ENCODE results near the gene KRT6C.

The KRT6C gene

DNA sequence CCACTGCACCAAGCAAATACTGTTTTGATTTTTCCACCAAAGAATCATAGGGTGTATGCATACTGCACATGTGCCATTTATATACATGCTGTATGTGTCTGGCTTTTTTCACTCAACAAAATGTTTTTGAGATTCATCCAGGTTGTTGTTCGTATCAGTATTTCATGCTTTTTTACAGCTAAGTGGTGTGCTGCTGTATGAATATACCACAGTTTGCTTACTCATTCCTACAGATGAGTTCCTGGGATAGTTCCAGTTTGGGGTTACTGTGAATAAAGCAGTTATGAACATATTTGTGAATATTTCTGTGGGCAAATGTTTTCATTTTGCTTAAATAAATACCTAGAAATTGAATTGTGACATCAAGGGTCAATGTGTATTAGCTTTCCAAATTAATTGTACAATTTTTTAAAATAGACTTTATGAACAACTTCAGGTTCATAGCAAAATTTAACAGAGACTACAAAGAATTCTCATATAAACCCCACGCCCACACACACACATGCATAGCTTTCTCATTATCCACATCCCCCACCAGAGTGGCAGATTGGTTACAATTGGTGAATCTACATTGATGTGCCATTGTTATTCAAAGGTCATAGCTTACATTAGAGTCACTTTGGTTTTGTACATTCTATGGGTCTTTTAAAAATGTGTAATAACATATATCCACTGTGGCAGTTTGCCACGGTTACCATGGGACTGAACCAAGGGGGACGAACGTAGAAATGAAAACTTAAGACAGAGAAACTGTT, 26.4 kb upstream of the KRT6C start:
- ChIA-PET POLR2A (no interaction called here), CTCF (interaction anchor here (0.7 kb wide), 1 partner anchor 551 kb away, joined by 3 read pairs; no protein-coding TSS in a partner anchor)
- no peak for DNase-seq (ENCODE audit: extremely low spot score)
- TF ChIP-seq ARNT (IDR thresholded peaks at IDR 0.05) = no peak
- TF ChIP-seq CTBP1 (IDR thresholded peaks at IDR 0.05; ENCODE audit: borderline replicate concordance) = no peak
- TF ChIP-seq, protein P1, sequence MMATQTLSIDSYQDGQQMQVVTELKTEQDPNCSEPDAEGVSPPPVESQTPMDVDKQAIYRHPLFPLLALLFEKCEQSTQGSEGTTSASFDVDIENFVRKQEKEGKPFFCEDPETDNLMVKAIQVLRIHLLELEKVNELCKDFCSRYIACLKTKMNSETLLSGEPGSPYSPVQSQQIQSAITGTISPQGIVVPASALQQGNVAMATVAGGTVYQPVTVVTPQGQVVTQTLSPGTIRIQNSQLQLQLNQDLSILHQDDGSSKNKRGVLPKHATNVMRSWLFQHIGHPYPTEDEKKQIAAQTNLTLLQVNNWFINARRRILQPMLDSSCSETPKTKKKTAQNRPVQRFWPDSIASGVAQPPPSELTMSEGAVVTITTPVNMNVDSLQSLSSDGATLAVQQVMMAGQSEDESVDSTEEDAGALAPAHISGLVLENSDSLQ (IDR thresholded peaks at IDR 0.05) = no peak
- no peak for TF ChIP-seq FOXK2 (IDR thresholded peaks at IDR 0.05)
- TF ChIP-seq NFRKB (IDR thresholded peaks at IDR 0.05) = no peak
- no peak for TF ChIP-seq TARDBP (IDR thresholded peaks at IDR 0.05)
- no peak for TF ChIP-seq BHLHE40 (IDR thresholded peaks at IDR 0.05; ENCODE audit: borderline replicate concordance)
- no peak for TF ChIP-seq FOXA1 (IDR thresholded peaks at IDR 0.05)
- no peak for TF ChIP-seq ELF4 (IDR thresholded peaks at IDR 0.05)
- TF ChIP-seq SP1 (IDR thresholded peaks at IDR 0.05) = no peak
- no peak for TF ChIP-seq ZNF384 (IDR thresholded peaks at IDR 0.05)
- TF ChIP-seq HDGF (IDR thresholded peaks at IDR 0.05; ENCODE audit: borderline replicate concordance) = no peak
- no peak for TF ChIP-seq FOXM1 (IDR thresholded peaks at IDR 0.05; ENCODE audit: borderline replicate concordance)
- no peak for TF ChIP-seq L3MBTL2 (conservative IDR thresholded peaks at IDR 0.05)
- no peak for TF ChIP-seq SUZ12 (IDR thresholded peaks at IDR 0.05)
- no peak for TF ChIP-seq LEF1 (IDR thresholded peaks at IDR 0.05; ENCODE audit: borderline replicate concordance)

DNA sequence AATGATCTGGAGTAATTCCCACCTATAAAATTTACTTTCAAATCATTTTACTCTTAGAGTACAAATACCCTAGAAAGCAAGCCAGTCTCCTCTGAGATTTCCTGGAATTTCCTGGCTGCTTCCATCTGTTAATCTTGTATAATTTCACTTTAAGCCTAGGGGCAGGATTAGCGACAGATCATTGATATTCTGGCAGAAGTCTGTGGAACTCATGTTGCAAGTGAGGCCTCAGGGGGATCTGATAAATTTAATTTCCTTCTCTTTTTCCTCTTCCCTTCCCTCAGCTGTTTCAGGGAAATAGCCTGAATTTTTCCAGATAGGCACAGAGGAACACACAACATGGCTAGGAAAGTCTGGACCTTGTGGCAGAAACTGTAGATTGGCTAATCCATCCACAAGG, 25.3 kb upstream of the KRT6C start:
- POLR2A ChIA-PET = no interaction called here
- no peak for DNase-seq (ENCODE audit: extremely low spot score)
- CTCF ChIA-PET = interaction anchor here (0.7 kb wide), 1 partner anchor 550 kb away, joined by 3 read pairs; no protein-coding TSS in a partner anchor
- TF ChIP-seq ELF4 (IDR thresholded peaks at IDR 0.05) = no peak
- no peak for TF ChIP-seq TARDBP (IDR thresholded peaks at IDR 0.05)
- TF ChIP-seq FOXM1 (IDR thresholded peaks at IDR 0.05; ENCODE audit: borderline replicate concordance) = no peak
- no peak for TF ChIP-seq BHLHE40 (IDR thresholded peaks at IDR 0.05; ENCODE audit: borderline replicate concordance)
- TF ChIP-seq CTBP1 (IDR thresholded peaks at IDR 0.05; ENCODE audit: borderline replicate concordance) = no peak
- TF ChIP-seq SP1 (IDR thresholded peaks at IDR 0.05) = no peak
- no peak for TF ChIP-seq NFRKB (IDR thresholded peaks at IDR 0.05)
- no peak for TF ChIP-seq ZNF384 (IDR thresholded peaks at IDR 0.05)
- TF ChIP-seq FOXK2 (IDR thresholded peaks at IDR 0.05) = no peak

- CTCF ChIA-PET = no interaction called here
- no peak for DNase-seq (ENCODE audit: extremely low spot score)
- TF ChIP-seq SP1 (IDR thresholded peaks at IDR 0.05) (no peak), ZNF384 (IDR thresholded peaks at IDR 0.05) (no peak), BHLHE40 (IDR thresholded peaks at IDR 0.05; ENCODE audit: borderline replicate concordance) (no peak), ARNT (IDR thresholded peaks at IDR 0.05) (no peak), FOXA1 (IDR thresholded peaks at IDR 0.05) (no peak), SUZ12 (IDR thresholded peaks at IDR 0.05) (no peak), TARDBP (IDR thresholded peaks at IDR 0.05) (no peak), HDGF (IDR thresholded peaks at IDR 0.05; ENCODE audit: borderline replicate concordance) (no peak)
- TF ChIP-seq, protein P1 (IDR thresholded peaks at IDR 0.05) = no peak
- POLR2A ChIA-PET = no interaction called here
Measured at GRCh38 chr12:52497975-52498374, 24.4 kb upstream of the KRT6C start.

DNA sequence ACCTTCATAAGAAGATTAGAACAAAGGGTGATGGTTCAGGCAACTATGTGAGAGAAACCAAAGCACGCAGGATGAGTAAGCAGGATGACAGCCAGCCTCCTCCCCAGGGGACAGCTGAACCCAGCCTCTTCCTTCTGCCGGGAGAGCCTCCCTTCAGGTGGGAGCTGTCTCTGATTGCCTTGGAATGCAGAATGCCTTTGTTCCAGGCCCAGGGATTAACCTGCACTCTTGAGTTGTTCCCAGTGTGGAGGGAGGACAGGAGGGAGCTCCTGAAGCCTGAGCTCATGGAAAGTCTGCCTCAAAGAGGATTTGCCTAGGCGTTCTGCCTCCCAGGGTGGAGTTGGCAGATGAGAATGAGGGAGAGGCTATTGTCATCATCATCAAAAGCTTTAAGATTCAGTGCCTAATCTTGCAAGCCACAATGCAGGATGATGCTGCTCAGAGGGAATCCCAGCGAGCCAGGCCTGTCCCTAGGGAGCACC, 23.0 kb upstream of the KRT6C start:
- TF ChIP-seq FOXK2 (IDR thresholded peaks at IDR 0.05) = no peak
- no peak for TF ChIP-seq NFRKB (IDR thresholded peaks at IDR 0.05)
- TF ChIP-seq FOXA1 (IDR thresholded peaks at IDR 0.05) = no peak
- no peak for TF ChIP-seq CTBP1 (IDR thresholded peaks at IDR 0.05; ENCODE audit: borderline replicate concordance)
- no peak for TF ChIP-seq FOXM1 (IDR thresholded peaks at IDR 0.05; ENCODE audit: borderline replicate concordance)
- no peak for TF ChIP-seq ELF4 (IDR thresholded peaks at IDR 0.05)
- no peak for TF ChIP-seq ZNF384 (IDR thresholded peaks at IDR 0.05)
- TF ChIP-seq SUZ12 (IDR thresholded peaks at IDR 0.05) = no peak
- no peak for TF ChIP-seq LEF1 (IDR thresholded peaks at IDR 0.05; ENCODE audit: borderline replicate concordance)
- TF ChIP-seq ARNT (IDR thresholded peaks at IDR 0.05) = no peak
- ChIA-PET POLR2A (no interaction called here), CTCF (interaction anchor here (0.6 to 0.7 kb wide), 2 partner anchors 11 to 33 kb away, joined by 3 to 4 read pairs; no protein-coding TSS in a partner anchor)
- no peak for DNase-seq (ENCODE audit: extremely low spot score)

- TF ChIP-seq FOXA1 (IDR thresholded peaks at IDR 0.05) (no peak), TARDBP (IDR thresholded peaks at IDR 0.05) (no peak), NFRKB (IDR thresholded peaks at IDR 0.05) (no peak), SUZ12 (IDR thresholded peaks at IDR 0.05) (no peak), L3MBTL2 (conservative IDR thresholded peaks at IDR 0.05) (no peak), CTBP1 (IDR thresholded peaks at IDR 0.05; ENCODE audit: borderline replicate concordance) (no peak), ELF4 (IDR thresholded peaks at IDR 0.05) (no peak), FOXM1 (IDR thresholded peaks at IDR 0.05; ENCODE audit: borderline replicate concordance) (no peak)
- TF ChIP-seq, protein P1 (IDR thresholded peaks at IDR 0.05) = no peak
- CTCF ChIA-PET = no interaction called here
Measured at GRCh38 chr12:52496054-52496453, 22.4 kb upstream of the KRT6C start.

GRCh38 chr12:52495389-52495788, 21.8 kb upstream of the KRT6C start:
- DNase-seq (ENCODE audit: extremely low spot score) = peak; percentile 27
- ChIA-PET POLR2A (no interaction called here), CTCF (no interaction called here)
- TF ChIP-seq, protein P1 (IDR thresholded peaks at IDR 0.05) = no peak
- TF ChIP-seq CTBP1 (IDR thresholded peaks at IDR 0.05; ENCODE audit: borderline replicate concordance) = no peak
- no peak for TF ChIP-seq TARDBP (IDR thresholded peaks at IDR 0.05)
- TF ChIP-seq ARNT (IDR thresholded peaks at IDR 0.05) = no peak
- no peak for TF ChIP-seq SP1 (IDR thresholded peaks at IDR 0.05)
- TF ChIP-seq NFRKB (IDR thresholded peaks at IDR 0.05) = no peak
- TF ChIP-seq ZNF384 (IDR thresholded peaks at IDR 0.05) = no peak
- no peak for TF ChIP-seq L3MBTL2 (conservative IDR thresholded peaks at IDR 0.05)
- no peak for TF ChIP-seq FOXA1 (IDR thresholded peaks at IDR 0.05)
- no peak for TF ChIP-seq LEF1 (IDR thresholded peaks at IDR 0.05; ENCODE audit: borderline replicate concordance)
- TF ChIP-seq BHLHE40 (IDR thresholded peaks at IDR 0.05; ENCODE audit: borderline replicate concordance) = no peak
- no peak for TF ChIP-seq SUZ12 (IDR thresholded peaks at IDR 0.05)
- TF ChIP-seq FOXM1 (IDR thresholded peaks at IDR 0.05; ENCODE audit: borderline replicate concordance) = no peak
- no peak for TF ChIP-seq FOXK2 (IDR thresholded peaks at IDR 0.05)
- TF ChIP-seq ELF4 (IDR thresholded peaks at IDR 0.05) = no peak
- no peak for TF ChIP-seq HDGF (IDR thresholded peaks at IDR 0.05; ENCODE audit: borderline replicate concordance)

More at GRCh38 chr12:52496054-52496453, 22.4 kb upstream of the KRT6C start:
- no peak for DNase-seq (ENCODE audit: extremely low spot score)
- POLR2A ChIA-PET = no interaction called here
